GM19395 (cell line): ENCODE results near the gene DHFR2.
A peak's percentile ranks its signal among the peaks of the same experiment; 100 is the strongest.
"Not testable (repeated sequence)": the region's sequence is repeated elsewhere in the genome, so short reads cannot be mapped to it uniquely, and the experiment has no call there.

Experiments
- ATAC-seq: cut with Tn5 transposase; IDR thresholded peaks from one replicate; pipeline ENCODE4 v1.9.1; 2021; ENCODE audit warnings: mild to moderate bottlenecking, moderate library complexity; ENCODE audit not compliant: unreplicated experiment

The DHFR2 gene

DNA sequence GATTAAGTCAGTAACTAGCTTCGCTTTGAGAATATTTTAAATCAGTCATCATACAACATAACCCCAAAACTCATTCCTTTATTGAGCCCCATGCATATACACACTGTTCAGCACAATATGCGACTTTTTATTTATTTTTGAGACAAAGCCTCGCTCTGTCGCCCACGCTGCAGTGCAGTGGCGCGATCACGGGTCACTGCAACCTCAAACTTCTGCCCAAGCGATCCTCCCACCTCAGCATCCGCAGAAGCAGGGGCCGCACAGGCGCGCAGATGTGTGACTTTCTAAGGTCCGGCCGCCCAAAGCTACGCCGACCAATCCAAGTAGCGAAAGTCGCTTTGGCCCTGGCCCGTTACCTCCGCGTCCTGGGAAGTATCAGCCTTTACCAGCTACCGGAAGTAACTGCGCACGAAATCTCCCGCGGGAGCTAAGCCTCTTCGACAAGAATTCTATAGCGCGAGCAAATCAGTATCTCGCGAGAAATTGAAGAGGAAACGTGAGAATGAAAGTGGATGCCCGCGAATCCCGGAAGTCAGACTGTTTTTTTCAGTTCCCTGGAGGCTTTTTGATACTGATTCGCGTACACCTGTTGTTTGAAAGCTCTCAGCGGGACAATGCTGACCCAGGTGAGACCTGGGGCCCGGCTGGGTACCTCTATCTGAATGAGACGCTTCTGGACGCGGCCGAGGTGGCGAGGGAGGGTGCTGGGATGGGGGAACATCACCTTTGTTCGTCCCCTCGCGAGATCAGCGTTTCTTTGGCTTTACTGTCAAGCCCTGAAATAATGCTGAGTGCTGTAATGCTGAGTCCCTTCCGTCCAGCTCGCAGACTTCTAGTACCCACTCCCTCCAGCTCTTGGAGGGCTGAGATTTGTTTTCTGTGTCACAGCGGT, at the start of gene DHFR2, which contains the start of gene NSUN3:
Gene DHFR2 (minus strand): TSS at position 404 of the 892 bp plus-strand sequence. CDS start 1,405 bp downstream, outside the sequence.
Gene NSUN3 (plus strand): TSS at position 549 of the 892 bp plus-strand sequence. CDS start 66 bp downstream, at position 615.
- peak; percentile 94 for ATAC-seq

DNA sequence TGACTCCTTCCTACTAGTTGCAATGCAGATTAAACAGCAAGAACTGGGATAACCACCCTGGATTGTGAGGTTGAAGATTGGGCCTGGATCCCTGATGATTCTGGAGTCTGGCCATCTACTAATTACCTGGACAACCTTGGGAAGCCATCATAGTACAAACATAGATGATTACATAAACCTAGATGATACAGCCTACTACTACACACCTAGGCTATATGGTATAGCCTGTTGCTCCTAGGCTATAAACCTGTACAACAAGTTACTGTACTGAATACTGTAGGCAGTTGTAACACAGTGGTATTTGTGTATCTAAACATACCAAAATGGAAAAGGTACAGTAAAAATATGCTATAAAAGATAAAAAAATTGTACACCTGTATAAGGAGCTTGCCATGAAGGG, 48.1 kb upstream of the DHFR2 start:
- ATAC-seq: no peak

- ATAC-seq: not testable (repeated sequence)
These were observed 47.5 kb upstream of the DHFR2 start for GRCh38 chr3:94110232-94110631.

DNA sequence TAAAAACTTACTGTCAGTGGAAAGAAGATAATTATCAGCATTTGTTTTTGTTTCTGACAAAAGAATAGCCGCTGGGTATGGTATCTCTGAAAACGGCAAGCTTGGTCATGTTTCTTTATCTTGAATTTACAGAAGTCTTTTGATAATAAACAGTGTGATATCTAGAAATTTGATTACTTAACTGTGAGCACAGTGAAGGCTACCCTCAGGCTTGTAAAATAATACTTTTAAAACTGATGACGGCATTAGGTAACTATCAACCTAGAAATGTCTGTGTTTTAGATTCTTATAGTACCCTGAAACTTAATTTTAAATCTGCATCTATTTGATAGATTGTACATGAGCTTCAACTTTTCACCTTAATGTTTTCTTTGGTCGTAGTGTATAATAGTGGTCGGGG, 43.6 kb upstream of the DHFR2 start:
- no peak for ATAC-seq

DNA sequence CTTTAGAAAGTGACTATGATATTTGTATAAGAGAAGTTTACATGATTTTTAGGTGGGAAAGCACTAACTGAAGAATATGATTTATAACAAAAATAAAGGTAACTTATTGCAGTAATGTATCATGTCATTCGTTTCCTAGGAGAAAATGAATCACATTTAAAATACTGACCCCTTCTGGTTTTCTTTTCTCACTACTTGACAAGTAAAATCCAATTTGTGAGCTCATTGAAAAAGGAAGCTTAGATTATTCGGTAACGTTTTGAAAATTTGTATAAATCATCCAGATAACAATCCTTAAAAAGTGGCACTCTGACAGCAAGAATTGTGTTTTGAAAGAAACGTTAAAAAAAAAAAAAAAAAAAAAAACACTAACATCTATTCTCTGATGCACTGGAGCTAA, 39.1 kb upstream of the DHFR2 start:
- no peak for ATAC-seq

DNA sequence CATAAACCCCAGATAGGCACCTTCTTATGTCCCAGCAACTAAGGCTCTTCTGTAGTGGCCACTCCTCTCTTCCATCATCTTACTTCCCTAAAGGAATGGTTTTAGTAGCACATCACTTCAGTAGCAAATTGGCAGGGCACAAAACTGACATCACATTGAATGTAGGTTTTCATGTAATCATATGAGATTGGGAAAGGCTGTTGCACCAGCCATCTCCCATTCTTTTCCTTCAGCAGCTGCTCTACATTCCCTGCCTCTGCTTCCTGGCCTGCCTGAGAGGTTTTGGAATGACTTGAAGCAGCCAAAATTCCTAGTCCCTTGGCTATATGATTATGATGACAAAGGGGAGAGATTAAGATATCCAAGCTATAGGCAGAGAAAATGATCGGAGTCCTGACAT, 36.6 kb upstream of the DHFR2 start:
- ATAC-seq: no peak

GRCh38 chr3:94098452-94098851, 35.7 kb upstream of the DHFR2 start:
- no peak for ATAC-seq

GRCh38 chr3:94095111-94095510, 32.4 kb upstream of the DHFR2 start:
- ATAC-seq: no peak

DNA sequence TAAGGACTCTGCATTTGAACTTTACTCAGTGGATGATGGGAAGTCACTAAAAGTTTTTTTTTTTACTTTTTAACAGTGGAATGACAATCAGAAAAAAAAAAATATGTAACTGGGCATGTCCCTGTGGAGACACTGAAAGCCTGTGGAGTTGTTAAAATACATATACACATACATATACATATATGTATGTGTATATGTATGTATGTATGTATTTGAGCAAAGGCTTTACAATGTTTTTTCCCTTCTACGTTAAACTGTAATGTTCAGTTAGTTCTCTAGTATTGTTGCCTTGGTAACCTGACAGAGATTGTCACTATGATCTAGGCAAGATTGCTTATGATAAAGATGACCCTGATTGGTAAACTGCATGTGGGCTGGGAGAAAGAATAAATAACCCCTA, 30.4 kb upstream of the DHFR2 start:
- ATAC-seq: no peak

DNA sequence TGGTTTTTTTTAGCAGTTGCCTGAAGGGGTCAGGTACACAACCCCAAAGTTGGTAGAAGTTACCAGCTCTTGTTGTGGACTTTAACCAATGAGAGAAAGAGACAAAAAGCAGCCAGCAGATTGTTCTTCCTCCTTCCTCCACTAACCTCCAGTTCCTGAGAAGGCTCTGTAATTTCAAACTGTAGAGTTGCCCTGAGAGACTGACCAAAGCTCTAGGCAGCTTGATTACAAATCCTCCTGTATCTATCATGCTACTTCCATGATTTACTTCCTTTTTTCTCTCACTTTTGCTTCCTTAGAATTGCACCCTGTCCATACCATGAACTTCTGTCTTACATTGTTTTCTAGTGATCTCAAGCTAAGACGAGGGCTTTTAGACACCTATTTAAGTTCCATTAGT, 29.4 kb upstream of the DHFR2 start:
- ATAC-seq: no peak

GRCh38 chr3:94089126-94089525, 26.4 kb upstream of the DHFR2 start:
- no peak for ATAC-seq

DNA sequence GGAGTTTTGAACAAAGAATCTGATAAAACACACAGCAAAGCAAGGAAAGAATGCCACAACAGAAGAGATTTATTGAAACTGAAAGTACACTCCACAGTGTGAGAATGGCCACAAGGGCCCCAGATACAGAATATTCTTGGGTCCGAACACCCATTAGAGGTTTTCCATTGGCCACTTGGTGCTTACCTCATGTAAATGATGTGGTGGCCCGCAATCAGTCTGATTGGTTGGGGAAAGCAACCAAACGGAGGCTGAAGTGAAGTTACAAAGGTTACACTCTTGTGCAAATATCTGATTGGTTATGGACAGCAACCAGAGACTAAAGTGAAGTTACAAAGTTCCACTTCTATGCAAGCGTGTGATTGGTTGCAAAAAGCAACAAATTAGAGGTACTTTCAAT, 20.5 kb upstream of the DHFR2 start:
- peak; percentile 88 for ATAC-seq

DNA sequence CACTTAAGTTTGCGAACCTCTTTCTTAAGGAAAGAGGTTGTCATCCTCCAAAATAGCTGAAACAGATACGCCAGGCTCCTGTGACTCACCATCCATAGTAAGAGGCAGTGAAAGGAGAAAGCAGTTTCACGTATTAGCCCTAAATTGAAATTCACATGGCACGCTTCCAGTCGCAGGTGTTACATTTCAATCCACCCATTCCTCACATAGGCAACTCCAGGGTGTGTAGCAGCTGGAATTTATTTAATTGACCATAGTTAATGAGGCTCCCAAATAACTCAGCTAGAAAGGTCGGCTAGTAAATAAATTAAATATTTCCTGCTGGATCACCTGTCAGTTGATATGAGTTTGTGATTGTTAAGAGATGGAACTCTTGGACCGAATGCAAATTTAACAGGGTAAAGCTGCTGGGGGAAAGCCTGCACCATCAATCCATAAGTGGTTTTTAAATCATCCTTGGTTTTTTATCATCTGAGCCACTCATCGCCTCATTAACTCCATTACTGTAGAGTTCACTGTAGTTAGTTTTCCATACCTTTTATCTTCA, 19.7 kb upstream of the DHFR2 start:
- no peak for ATAC-seq

DNA sequence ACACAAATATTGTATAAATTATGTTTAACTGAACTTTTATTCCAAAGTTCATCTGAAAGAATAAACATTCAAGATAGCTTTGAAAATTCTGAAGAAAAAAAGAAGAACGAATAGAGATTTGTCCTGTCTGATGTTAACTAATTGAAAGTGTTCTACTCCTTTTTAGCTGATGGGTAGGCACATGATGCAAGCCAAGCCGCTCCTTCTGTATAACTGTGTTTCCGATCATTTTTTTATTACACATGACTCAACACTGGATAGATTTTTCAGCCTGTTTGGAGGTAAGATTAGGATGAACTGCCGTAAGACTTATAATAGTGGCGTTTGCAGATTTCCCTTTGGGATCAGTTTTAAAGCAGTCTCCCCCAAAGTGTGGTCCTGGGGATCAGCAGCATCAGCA, 19.2 kb upstream of the DHFR2 start:
- ATAC-seq: no peak

- ATAC-seq: not testable (repeated sequence)
These were observed 17.8 kb upstream of the DHFR2 start for GRCh38 chr3:94080552-94080951.

DNA sequence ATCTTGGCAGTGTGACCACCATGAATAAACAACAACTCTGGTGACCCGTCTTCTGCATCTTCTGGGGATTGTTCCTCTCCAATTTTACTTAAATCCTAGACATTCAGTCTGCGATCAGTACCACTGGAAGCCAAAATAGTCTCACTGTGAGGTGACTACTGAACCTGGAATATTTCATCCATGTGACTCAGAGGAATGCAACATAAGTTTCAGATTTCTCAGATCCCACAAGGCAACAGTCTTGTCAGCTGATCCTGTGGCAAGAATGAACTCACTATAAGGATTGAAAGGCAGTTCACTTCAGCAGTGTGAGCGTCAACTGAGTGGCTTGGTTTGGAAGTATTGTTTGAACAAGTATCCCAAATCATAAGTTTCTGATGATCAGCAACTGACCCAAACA, 13.3 kb upstream of the DHFR2 start:
- no peak for ATAC-seq

- ATAC-seq: peak; percentile 85
These were observed 9.1 kb upstream of the DHFR2 start for GRCh38 chr3:94071713-94072284.

DNA sequence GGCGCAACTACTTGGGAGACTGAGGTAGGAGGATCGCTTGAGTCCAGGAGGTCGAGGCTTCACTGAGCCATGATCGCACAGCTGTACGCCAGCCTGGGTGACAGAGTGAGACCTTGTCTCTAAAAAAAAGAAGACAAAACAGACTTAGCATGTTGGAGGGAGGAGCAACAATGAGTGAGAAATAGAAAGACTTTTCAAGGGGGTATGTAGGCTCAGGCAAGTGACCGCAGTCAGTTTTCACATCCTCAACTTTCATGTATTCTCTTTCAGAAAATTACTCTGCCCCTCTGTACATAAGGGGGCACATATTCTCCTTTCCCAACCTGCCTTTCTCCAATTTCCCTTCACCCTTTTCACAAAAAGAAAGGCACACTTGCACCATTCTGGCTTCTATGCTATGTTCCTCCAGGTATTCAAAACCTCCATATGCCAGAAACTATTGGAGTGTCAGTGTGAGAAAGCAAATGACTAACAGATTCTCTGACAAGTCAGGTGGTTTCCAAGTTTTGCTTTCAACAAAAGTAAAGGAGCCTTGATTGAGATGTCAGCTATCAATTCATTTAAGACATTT, 7.7 kb upstream of the DHFR2 start:
- ATAC-seq: peak; percentile 84

- ATAC-seq: no peak
These were observed 6.6 kb upstream of the DHFR2 start for GRCh38 chr3:94069194-94069813.

DNA sequence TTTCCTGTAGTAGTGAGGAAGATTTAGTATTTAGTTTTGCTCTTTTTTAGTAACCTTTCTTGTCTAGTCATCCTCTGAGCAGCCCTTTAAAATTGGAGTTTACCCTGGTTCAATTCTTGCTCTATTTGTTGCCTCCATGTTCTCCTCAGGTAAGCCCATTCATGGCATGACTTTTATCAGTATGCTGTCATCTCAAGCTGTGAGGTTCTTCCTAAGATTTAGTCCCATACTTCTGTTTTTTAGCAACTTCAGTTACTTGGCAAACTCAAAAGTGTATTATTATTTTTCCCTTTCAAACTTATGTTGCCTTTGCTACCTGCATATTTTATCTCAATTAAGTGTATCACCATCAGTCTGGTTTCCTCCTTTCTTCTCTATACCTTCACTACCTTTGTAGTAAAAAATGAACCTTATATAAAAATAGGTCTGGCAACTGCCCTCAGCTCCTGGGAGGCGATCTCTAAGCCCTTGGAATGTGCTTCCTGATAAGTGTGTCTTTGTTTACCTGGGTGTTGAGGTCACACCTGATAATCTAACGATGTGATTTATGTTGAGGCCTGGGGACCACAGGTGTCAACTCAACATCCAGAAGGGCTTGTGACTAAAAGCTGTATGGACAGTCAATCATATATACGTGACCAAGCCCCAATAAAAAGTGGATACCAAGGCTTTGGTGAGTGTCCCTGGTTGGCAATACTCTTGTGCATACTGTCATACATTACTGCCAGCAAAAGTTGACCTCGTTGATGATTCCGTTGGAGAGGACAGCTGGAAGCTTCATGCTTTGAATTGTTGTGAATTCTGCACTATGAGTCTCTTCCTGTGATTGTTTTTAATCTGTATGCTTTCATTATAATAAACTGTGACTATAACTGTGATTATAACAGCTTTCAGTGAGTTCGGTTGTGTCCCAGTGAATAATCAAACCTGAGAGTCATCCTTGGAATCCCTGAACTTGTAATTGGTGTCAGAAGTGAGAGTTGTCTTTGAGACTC, 4.1 kb upstream of the DHFR2 start:
- ATAC-seq: no peak
